Mucosa of descending colon (tissue), 3 donors: ENCODE data around the gene ATP13A1. TPM values are rescaled to one million over a fixed set of nuclear protein-coding genes. Genes with fewer than 3 reads are reported as not detected.
"Not testable (repeated sequence)": the region's sequence is repeated elsewhere in the genome, so short reads cannot be mapped to it uniquely, and the experiment has no call there.

Source experiments
- ATAC-seq: fragments of 200-7000 bp; cut with Tn5 transposase; one replicate; pipeline ENCODE4 v1.9.1; 2020; ENCODE audit warnings: mild to moderate bottlenecking, moderate library complexity
- DNase-seq, 3 donors: peaks; one replicate each; pipeline ENCODE4 v3.0.0-alpha.2; 2020
- H3K36me3 ChIP-seq: fragments of 200-600 bp; one replicate; pipeline ENCODE4 v1.8.0; 2021; ENCODE audit warnings: low read depth, mild to moderate bottlenecking
- H3K4me1 ChIP-seq: fragments of 200-600 bp; one replicate; pipeline ENCODE4 v1.8.0; 2021; ENCODE audit warnings: low read depth, mild to moderate bottlenecking
- H3K4me3 ChIP-seq: fragments of 200-600 bp; one replicate; pipeline ENCODE4 v1.8.0; 2021; ENCODE audit warnings: mild to moderate bottlenecking
- H3K9me3 ChIP-seq: fragments of 200-600 bp; one replicate; pipeline ENCODE4 v1.8.0; 2021; ENCODE audit warnings: mild to moderate bottlenecking
- CTCF ChIP-seq: fragments of 200-600 bp; IDR thresholded peaks from one replicate; pipeline ENCODE4 v1.8.0; 2022; ENCODE audit warnings: antibody characterized with exemption, mild to moderate bottlenecking
- intact Hi-C, 2 donors: fragments of 100-400 bp; cut with DNase I in 1 of 2; cut with micrococcal nuclease in 1 of 2; formaldehyde crosslinking; loops; one replicate each; pipeline versions ENCODE4 v1.11.0 to v1.11.1; 2022; cut with DNase I, micrococcal nuclease
- total RNA-seq, 3 donors: library from RNA; stranded (reverse); fragmentation: NEBNext Ultra II Directional in 2 of 3; extraction: Animal tissue kit (Norgen Biotek cat#: 25700) in 2 of 3; gene quantifications; one replicate each; pipeline versions ENCODE4 v1.2.1 to v1.2.4, GENCODE V29; 2021 to 2023
- donor health status: DM: no; HTN: no; CAD: no; lungs with moderate emphysema.
- donor health status: DM: no; HTN: no; CAD: no.
- donor health status: DM: no; HTN: yes; CAD: no.

The ATP13A1 gene
- total RNA-seq, 3 donors from 2014 or later = 56.1 to 71.9 (median 58.1) TPM

GRCh38 chr19:19668230-19669012 is 4.9 kb upstream of the ATP13A1 start, which contains the start of gene ZNF101:
TSS of gene ZNF101 (plus strand) at chr19:19668839. CDS start at chr19:19668964, 125 bp downstream.
- Histone ChIP-seq H3K4me3 (peak within 1 kb of the TSS; percentile 86), H3K4me1 (peaks cover 6% of the 10 kb centered on the region), H3K9me3 (no peaks in the 10 kb centered on the region), H3K36me3 (no peaks in the 10 kb centered on the region)
- intact Hi-C loops = no loop called here
- DNase-seq (peak; percentile 94 to 97 (median 95)), ATAC-seq (peak; percentile 81)
- no peak for TF ChIP-seq CTCF

GRCh38 chr19:19665420-19665948 is 2.0 kb upstream of the ATP13A1 start:
- H3K9me3 ChIP-seq, H3K36me3 ChIP-seq, intact Hi-C loops, H3K4me3 ChIP-seq, ATAC-seq: not testable (repeated sequence)
- peaks cover 15% of the 10 kb centered on the region for H3K4me1 ChIP-seq
- peak in 1 of 3 donors; percentile 17 for DNase-seq

- no peak for DNase-seq
- peaks cover 8% of the 10 kb centered on the region for H3K36me3 ChIP-seq
- peaks cover 9% of the 10 kb centered on the region for H3K4me1 ChIP-seq
- no peaks in the 10 kb centered on the region for H3K9me3 ChIP-seq
- intact Hi-C loops = no loop called here
- no peak for ATAC-seq
- peak overlapping the region; percentile 94 for H3K4me3 ChIP-seq
- TF ChIP-seq CTCF = no peak
Observed at GRCh38 chr19:19662871-19663255, 613 bp downstream of the ATP13A1 start.

- intact Hi-C loops = no loop called here
- DNase-seq (peak in 1 of 3 donors; percentile 22), ATAC-seq (no peak)
- Histone ChIP-seq H3K4me1 (peaks cover 9% of the 10 kb centered on the region), H3K9me3 (no peaks in the 10 kb centered on the region), H3K36me3 (peaks cover 8% of the 10 kb centered on the region), H3K4me3 (no peak overlapping the region)
- TF ChIP-seq CTCF = no peak
Observed at GRCh38 chr19:19662344-19662743, 1.1 kb downstream of the ATP13A1 start.

- ATAC-seq = no peak
- no peak overlapping the region for H3K4me3 ChIP-seq
- intact Hi-C loops = no loop called here
Observed at GRCh38 chr19:19661675-19662251, 1.7 kb downstream of the ATP13A1 start.

More at GRCh38 chr19:19661675-19662251, 1.7 kb downstream of the ATP13A1 start:
- TF ChIP-seq CTCF = no peak
- H3K9me3 ChIP-seq = no peaks in the 10 kb centered on the region
- peak; percentile 25 to 56 (median 29) for DNase-seq
- peaks cover 8% of the 10 kb centered on the region for H3K36me3 ChIP-seq
- peaks cover 9% of the 10 kb centered on the region for H3K4me1 ChIP-seq
